Right lobe of liver (tissue), 4 donors: ENCODE measurements around the gene IQSEC1.

Experiments used
- POLR2A ChIP-seq: fragments of 450-650 bp; IDR thresholded peaks from one replicate; pipeline ENCODE4 v1.6.1; 2017; ENCODE audit warnings: antibody characterized with exemption, mild to moderate bottlenecking
- TF ChIP-seq, protein P1 (sequence below), 4 donors: fragments of 200-600 bp in 3 of 4; fragments of 450-650 bp in 1 of 4; IDR thresholded peaks; one replicate each; pipeline versions ENCODE4 v1.5.1 to v1.8.0; 2016 to 2022; ENCODE audit warnings: antibody characterized with exemption in 4 of 4, mild to moderate bottlenecking in 2 of 4
- donor health status: DM: no; HTN: no; CAD: no.
- donor health status: DM: no; HTN: no; CAD: no.
- donor health status: DM: no; HTN: yes; CAD: no.

DNA sequence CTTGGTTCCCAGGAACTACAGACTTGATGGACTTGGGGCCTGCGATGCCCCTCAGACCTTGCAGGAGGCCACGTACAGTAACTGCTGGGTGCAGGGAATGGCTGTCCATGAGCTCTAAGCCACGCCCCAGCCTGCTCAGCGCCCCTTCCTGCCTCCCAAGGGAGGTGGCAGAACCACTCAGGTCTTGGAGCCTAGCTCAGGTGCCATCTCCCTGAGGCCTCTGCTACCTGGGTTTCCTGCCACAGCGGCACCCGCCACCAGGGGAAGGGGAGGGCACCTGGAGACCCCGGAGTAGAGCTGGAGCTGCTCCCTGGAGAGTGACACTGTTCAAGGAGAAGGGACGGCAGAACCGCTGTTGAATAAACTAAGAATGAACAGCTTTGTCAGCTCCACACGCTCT, 154.0 kb downstream of the IQSEC1 start:
- TF ChIP-seq, protein P1, sequence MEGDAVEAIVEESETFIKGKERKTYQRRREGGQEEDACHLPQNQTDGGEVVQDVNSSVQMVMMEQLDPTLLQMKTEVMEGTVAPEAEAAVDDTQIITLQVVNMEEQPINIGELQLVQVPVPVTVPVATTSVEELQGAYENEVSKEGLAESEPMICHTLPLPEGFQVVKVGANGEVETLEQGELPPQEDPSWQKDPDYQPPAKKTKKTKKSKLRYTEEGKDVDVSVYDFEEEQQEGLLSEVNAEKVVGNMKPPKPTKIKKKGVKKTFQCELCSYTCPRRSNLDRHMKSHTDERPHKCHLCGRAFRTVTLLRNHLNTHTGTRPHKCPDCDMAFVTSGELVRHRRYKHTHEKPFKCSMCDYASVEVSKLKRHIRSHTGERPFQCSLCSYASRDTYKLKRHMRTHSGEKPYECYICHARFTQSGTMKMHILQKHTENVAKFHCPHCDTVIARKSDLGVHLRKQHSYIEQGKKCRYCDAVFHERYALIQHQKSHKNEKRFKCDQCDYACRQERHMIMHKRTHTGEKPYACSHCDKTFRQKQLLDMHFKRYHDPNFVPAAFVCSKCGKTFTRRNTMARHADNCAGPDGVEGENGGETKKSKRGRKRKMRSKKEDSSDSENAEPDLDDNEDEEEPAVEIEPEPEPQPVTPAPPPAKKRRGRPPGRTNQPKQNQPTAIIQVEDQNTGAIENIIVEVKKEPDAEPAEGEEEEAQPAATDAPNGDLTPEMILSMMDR (IDR thresholded peaks at IDR 0.05) = no peak
- TF ChIP-seq POLR2A = no peak
